Placental epithelial cell (primary cell): ENCODE results near the gene HIC1. TPM values are rescaled to one million over a fixed set of nuclear protein-coding genes. Genes with fewer than 3 reads are reported as not detected.

Source experiments
- small RNA-seq: library from RNA; depleted of rRNA; stranded (forward); fragments of <200 nt; gene quantifications from one replicate; pipeline ENCODE3, GENCODE V24; 2012
- total RNA-seq: library from RNA; depleted of rRNA; stranded (reverse); fragments of >200 nt; gene quantifications from 2 replicates; pipeline ENCODE4 v1.2.3, GENCODE V29; 2012

HIC1 gene, protein sequence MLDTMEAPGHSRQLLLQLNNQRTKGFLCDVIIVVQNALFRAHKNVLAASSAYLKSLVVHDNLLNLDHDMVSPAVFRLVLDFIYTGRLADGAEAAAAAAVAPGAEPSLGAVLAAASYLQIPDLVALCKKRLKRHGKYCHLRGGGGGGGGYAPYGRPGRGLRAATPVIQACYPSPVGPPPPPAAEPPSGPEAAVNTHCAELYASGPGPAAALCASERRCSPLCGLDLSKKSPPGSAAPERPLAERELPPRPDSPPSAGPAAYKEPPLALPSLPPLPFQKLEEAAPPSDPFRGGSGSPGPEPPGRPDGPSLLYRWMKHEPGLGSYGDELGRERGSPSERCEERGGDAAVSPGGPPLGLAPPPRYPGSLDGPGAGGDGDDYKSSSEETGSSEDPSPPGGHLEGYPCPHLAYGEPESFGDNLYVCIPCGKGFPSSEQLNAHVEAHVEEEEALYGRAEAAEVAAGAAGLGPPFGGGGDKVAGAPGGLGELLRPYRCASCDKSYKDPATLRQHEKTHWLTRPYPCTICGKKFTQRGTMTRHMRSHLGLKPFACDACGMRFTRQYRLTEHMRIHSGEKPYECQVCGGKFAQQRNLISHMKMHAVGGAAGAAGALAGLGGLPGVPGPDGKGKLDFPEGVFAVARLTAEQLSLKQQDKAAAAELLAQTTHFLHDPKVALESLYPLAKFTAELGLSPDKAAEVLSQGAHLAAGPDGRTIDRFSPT
- 6.7 and 11.6 TPM in 2 replicates for total RNA-seq

DNA sequence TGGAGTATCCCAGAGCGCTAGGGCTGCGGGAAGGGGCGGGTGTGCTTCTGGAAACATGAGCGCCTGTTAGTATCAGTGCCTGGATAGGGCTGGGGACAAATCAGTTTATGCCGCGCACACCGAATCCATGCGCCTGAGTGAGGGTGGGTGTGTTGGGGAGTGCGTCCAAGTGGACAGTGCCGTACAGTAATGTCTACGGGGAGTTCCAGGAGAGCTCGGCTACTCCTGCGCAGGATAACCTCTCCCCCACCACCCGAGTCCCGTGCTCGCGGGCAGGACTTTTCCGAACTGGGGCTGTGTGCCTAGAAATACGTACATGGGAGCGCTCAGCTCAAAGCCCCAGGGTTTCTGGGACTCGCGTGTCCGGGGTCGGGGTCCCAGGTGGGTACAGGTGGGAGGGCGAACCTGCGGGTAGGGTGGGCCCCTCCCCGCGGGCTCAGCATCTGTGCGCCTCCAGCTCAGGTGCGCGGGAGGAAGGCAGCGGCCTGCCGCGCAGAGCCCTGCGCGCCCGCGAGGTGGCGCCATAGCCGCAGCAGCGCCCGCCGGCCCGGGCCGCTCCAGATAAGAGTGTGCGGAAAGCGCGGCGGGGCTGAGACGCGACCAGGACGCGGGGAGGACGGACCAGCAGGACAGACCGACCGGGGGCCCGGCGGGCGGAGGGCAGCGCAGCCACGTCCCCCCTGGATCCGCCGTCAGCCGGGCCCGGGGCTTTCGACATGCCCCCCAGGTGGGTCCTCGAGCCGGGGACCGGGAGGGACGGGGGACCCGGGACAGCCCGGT, at the start of gene HIC1:
TSS of gene HIC1 (plus strand) at position 592 of the 780 bp plus-strand sequence. CDS start 1,588 bp downstream, outside the sequence.

DNA sequence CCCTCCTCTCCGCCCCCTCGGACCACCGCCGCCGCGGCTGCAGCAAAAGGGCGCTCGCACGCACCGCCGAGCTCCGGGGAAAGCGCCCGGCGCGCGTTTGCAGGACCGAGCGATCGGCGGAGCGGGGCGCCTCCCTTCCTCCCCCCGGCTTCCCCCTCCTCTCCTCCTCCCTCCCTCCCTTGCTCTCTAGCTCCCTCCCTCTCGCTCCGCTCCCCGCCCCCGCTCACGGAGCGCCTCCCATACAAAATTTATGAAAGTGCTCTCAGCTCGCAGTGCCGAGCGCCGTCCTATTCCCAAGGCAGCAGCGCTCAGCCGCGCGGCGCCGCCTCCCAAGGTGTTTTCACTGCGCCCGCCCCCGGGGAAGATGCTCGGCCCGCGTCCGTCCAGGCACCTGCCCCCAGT, 29.7 kb upstream of the HIC1 start, which contains the start of gene RTN4RL1:
TSS of gene RTN4RL1 (minus strand) at position 115 of the 402 bp plus-strand sequence. CDS start 469 bp downstream, outside the sequence.

GRCh38 chr17:2029911-2030778, 24.8 kb upstream of the HIC1 start, which contains the start of gene DPH1:
Gene DPH1, plus strand, starts transcription at chr17:2030153. Its CDS starts 17 bp downstream, at chr17:2030170.

DNA sequence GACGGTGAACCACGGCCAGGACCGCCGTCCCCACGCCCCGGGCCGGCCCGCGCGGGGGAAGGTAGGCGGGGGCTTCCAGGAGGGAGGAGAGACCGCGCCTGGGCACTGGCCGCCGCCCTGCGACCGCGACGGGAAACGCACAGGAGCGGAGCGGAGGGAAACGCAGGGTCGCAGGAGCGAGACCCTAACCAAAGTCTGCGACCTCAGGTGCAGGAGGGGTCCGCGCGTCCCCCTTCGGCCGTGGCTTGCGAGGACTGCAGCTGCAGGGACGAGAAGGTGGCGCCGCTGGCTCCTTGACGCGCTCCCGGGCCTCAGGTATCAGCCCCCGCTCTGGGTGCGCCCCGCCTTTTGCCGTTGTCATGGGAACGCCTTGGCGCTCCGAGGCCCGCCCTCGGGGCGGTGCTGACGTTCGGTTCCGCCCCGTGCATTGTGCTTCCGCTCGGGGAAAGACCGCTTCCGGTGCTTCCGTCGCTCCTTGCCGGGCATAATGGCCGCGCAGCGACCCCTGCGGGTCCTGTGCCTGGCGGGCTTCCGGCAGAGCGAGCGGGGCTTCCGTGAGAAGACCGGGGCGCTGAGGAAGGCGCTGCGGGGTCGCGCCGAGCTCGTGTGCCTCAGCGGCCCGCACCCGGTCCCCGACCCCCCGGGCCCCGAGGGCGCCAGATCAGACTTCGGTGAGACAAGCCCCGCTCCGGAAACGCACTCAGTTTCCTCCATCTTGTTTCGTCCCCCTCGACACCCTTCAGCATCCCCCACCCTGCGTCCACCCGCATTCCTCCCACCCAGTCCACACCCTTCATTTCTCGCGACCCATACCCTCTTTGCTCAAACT, 13.1 kb upstream of the HIC1 start, which contains the start of gene OVCA2:
TSS of gene OVCA2 (plus strand) at position 462 of the 829 bp plus-strand sequence. CDS start at position 488, 26 bp downstream.

Small RNAs within 50 kb of the gene (small RNA-seq; reads per million reads assigned to genes)
- gene AC090617.6 (not detected), gene AC090617.9 (not detected), gene MIR132 (7.9 reads per million, percentile 94 among the genes with 10 or more reads in this experiment), gene MIR212 (3.1 reads per million, percentile 86 among the genes with 10 or more reads in this experiment), gene OVCA2 (not detected)

Other genes starting within 250 kb of the HIC1 start
- gene SMYD4, start 225.2 kb upstream of the HIC1 start, total RNA-seq = 8.0 and 17.3 TPM in 2 replicates
- gene RPA1, start 225.1 kb upstream of the HIC1 start, total RNA-seq = 13.0 and 14.6 TPM in 2 replicates
- under 0.01 and 0.11 TPM in 2 replicates for gene RTN4RL1, start 29.8 kb upstream of the HIC1 start, total RNA-seq
- 30.9 and 36.1 TPM in 2 replicates for gene DPH1, start 24.9 kb upstream of the HIC1 start, total RNA-seq
- gene OVCA2, start 13.1 kb upstream of the HIC1 start, total RNA-seq = 75.4 and 94.1 TPM in 2 replicates
- 32.6 and 46.7 TPM in 2 replicates for gene SMG6, start 248.7 kb downstream of the HIC1 start, total RNA-seq
- gene SRR, start 248.8 kb downstream of the HIC1 start, total RNA-seq = 19.6 and 40.3 TPM in 2 replicates